ENCODE data around the gene PPFIA2.

Gene PPFIA2

GRCh38 chr12:81360916-81361315 lies 398.2 kb downstream of the PPFIA2 start:
- Histone ChIP-seq H3K27ac (replicated peaks; ENCODE audit: low read length) (no peak overlapping the region), H3K4me1 (ENCODE audit: control insufficient read depth in 2 of 2, insufficient read depth in 1 of 2, low read depth in 1 of 2, low read length in 2 of 2) (no peaks in the 10 kb centered on the region), H2BK12ac (ENCODE audit: low read length) (no peak overlapping the region), H3K14ac (ENCODE audit: low read length) (no peak overlapping the region), H3K79me1 (ENCODE audit: low read depth, low read length) (no peaks in the 10 kb centered on the region), H3K4me3 (ENCODE audit: low read length in 2 of 2) (no peak overlapping the region), H2BK120ac (ENCODE audit: low read depth, low read length) (no peak overlapping the region), H3K9ac (ENCODE audit: low read depth, low read length, poor library complexity) (no peak overlapping the region), H2BK15ac (ENCODE audit: low read length) (no peak overlapping the region), H4K91ac (ENCODE audit: low read depth, low read length, poor library complexity) (no peak overlapping the region), H2BK5ac (ENCODE audit: low read length) (no peak overlapping the region), H3K23ac (ENCODE audit: low read depth, low read length, poor library complexity) (no peak overlapping the region), H3K18ac (ENCODE audit: low read length) (no peak overlapping the region), H4K8ac (ENCODE audit: low read depth, low read length) (no peak overlapping the region), H3K27me3 (ENCODE audit: control insufficient read depth in 3 of 3, insufficient read depth in 3 of 3, low read depth in 1 of 3, low read length in 3 of 3) (no peaks in the 10 kb centered on the region), H3K4ac (ENCODE audit: low read length) (no peak overlapping the region), H3K36me3 (replicated peaks in 1 of 2; ENCODE audit: control insufficient read depth in 2 of 2, insufficient read depth in 2 of 2, low read length in 2 of 2) (no peaks in the 10 kb centered on the region), H3K9me3 (replicated peaks in 1 of 2; ENCODE audit: control insufficient read depth in 2 of 2, insufficient read depth in 1 of 2, low read depth in 1 of 2, low read length in 2 of 2) (no peaks in the 10 kb centered on the region), H2AFZ (ENCODE audit: low read length) (no peak overlapping the region), H2AK5ac (ENCODE audit: low read depth, low read length) (no peak overlapping the region), H3K4me2 (ENCODE audit: insufficient read depth, low read length, poor library complexity, severe bottlenecking) (no peak overlapping the region)
- no peak for DNase-seq (ENCODE audit: low spot score)

- Histone ChIP-seq H3K79me1 (ENCODE audit: low read depth, low read length) (no peaks in the 10 kb centered on the region), H4K8ac (ENCODE audit: low read depth, low read length) (no peak overlapping the region), H2BK12ac (ENCODE audit: low read length) (no peak overlapping the region), H3K14ac (ENCODE audit: low read length) (no peak overlapping the region), H3K36me3 (replicated peaks in 1 of 2; ENCODE audit: control insufficient read depth in 2 of 2, insufficient read depth in 2 of 2, low read length in 2 of 2) (no peaks in the 10 kb centered on the region), H3K4me2 (ENCODE audit: insufficient read depth, low read length, poor library complexity, severe bottlenecking) (no peak overlapping the region), H3K4me1 (ENCODE audit: control insufficient read depth in 2 of 2, insufficient read depth in 1 of 2, low read depth in 1 of 2, low read length in 2 of 2) (no peaks in the 10 kb centered on the region), H3K4ac (ENCODE audit: low read length) (no peak overlapping the region), H4K91ac (ENCODE audit: low read depth, low read length, poor library complexity) (no peak overlapping the region), H3K4me3 (ENCODE audit: low read length in 2 of 2) (no peak overlapping the region), H3K18ac (ENCODE audit: low read length) (no peak overlapping the region), H2BK15ac (ENCODE audit: low read length) (no peak overlapping the region), H3K9me3 (replicated peaks in 1 of 2; ENCODE audit: control insufficient read depth in 2 of 2, insufficient read depth in 1 of 2, low read depth in 1 of 2, low read length in 2 of 2) (no peaks in the 10 kb centered on the region), H3K9ac (ENCODE audit: low read depth, low read length, poor library complexity) (no peak overlapping the region), H3K27me3 (ENCODE audit: control insufficient read depth in 3 of 3, insufficient read depth in 3 of 3, low read depth in 1 of 3, low read length in 3 of 3) (no peaks in the 10 kb centered on the region), H2BK120ac (ENCODE audit: low read depth, low read length) (no peak overlapping the region), H2AK5ac (ENCODE audit: low read depth, low read length) (no peak overlapping the region), H3K27ac (replicated peaks; ENCODE audit: low read length) (no peak overlapping the region), H2AFZ (ENCODE audit: low read length) (no peak overlapping the region), H3K23ac (ENCODE audit: low read depth, low read length, poor library complexity) (no peak overlapping the region), H2BK5ac (ENCODE audit: low read length) (no peak overlapping the region)
- DNase-seq (ENCODE audit: low spot score) = no peak
Observed at GRCh38 chr12:81359736-81360135, 399.4 kb downstream of the PPFIA2 start.

- Histone ChIP-seq H3K9ac (ENCODE audit: low read depth, low read length, poor library complexity) (no peak overlapping the region), H2BK5ac (ENCODE audit: low read length) (no peak overlapping the region), H2BK12ac (ENCODE audit: low read length) (no peak overlapping the region), H3K18ac (ENCODE audit: low read length) (no peak overlapping the region), H3K4me1 (ENCODE audit: control insufficient read depth in 2 of 2, insufficient read depth in 1 of 2, low read depth in 1 of 2, low read length in 2 of 2) (no peaks in the 10 kb centered on the region), H3K9me3 (replicated peaks in 1 of 2; ENCODE audit: control insufficient read depth in 2 of 2, insufficient read depth in 1 of 2, low read depth in 1 of 2, low read length in 2 of 2) (no peaks in the 10 kb centered on the region), H4K91ac (ENCODE audit: low read depth, low read length, poor library complexity) (no peak overlapping the region), H2BK15ac (ENCODE audit: low read length) (no peak overlapping the region), H2AFZ (ENCODE audit: low read length) (no peak overlapping the region), H3K36me3 (replicated peaks in 1 of 2; ENCODE audit: control insufficient read depth in 2 of 2, insufficient read depth in 2 of 2, low read length in 2 of 2) (no peaks in the 10 kb centered on the region), H3K4me3 (ENCODE audit: low read length in 2 of 2) (no peak overlapping the region), H2BK120ac (ENCODE audit: low read depth, low read length) (no peak overlapping the region), H2AK5ac (ENCODE audit: low read depth, low read length) (no peak overlapping the region), H3K27ac (replicated peaks; ENCODE audit: low read length) (no peak overlapping the region), H3K23ac (ENCODE audit: low read depth, low read length, poor library complexity) (no peak overlapping the region), H3K79me1 (ENCODE audit: low read depth, low read length) (no peaks in the 10 kb centered on the region), H4K8ac (ENCODE audit: low read depth, low read length) (no peak overlapping the region), H3K27me3 (ENCODE audit: control insufficient read depth in 3 of 3, insufficient read depth in 3 of 3, low read depth in 1 of 3, low read length in 3 of 3) (no peaks in the 10 kb centered on the region), H3K14ac (ENCODE audit: low read length) (no peak overlapping the region), H3K4me2 (ENCODE audit: insufficient read depth, low read length, poor library complexity, severe bottlenecking) (no peak overlapping the region), H3K4ac (ENCODE audit: low read length) (no peak overlapping the region)
- DNase-seq (ENCODE audit: low spot score) = no peak
- no CpG with 5 or more reads among the region's 5 CpGs for WGBS, 2 donors (ENCODE audit: extremely low coverage in 2 of 2, insufficient read length in 2 of 2, insufficient replicate concordance in 1 of 2)
Observed at GRCh38 chr12:81354327-81354932, 404.7 kb downstream of the PPFIA2 start.

GRCh38 chr12:81350309-81350708 lies 408.8 kb downstream of the PPFIA2 start:
- no peak overlapping the region for H2AFZ ChIP-seq (ENCODE audit: low read length)
- H4K91ac ChIP-seq (ENCODE audit: low read depth, low read length, poor library complexity) = no peak overlapping the region
- H2BK12ac ChIP-seq (ENCODE audit: low read length) = no peak overlapping the region
- no peak overlapping the region for H2BK15ac ChIP-seq (ENCODE audit: low read length)
- no peak overlapping the region for H3K4me3 ChIP-seq (ENCODE audit: low read length in 2 of 2)
- H3K14ac ChIP-seq (ENCODE audit: low read length) = no peak overlapping the region
- DNase-seq (ENCODE audit: low spot score) = no peak
- no peak overlapping the region for H3K9ac ChIP-seq (ENCODE audit: low read depth, low read length, poor library complexity)
- no peak overlapping the region for H3K23ac ChIP-seq (ENCODE audit: low read depth, low read length, poor library complexity)
- no peaks in the 10 kb centered on the region for H3K79me1 ChIP-seq (ENCODE audit: low read depth, low read length)
- H2BK5ac ChIP-seq (ENCODE audit: low read length) = no peak overlapping the region
- H3K9me3 ChIP-seq (replicated peaks in 1 of 2; ENCODE audit: control insufficient read depth in 2 of 2, insufficient read depth in 1 of 2, low read depth in 1 of 2, low read length in 2 of 2) = no peaks in the 10 kb centered on the region
- H3K18ac ChIP-seq (ENCODE audit: low read length) = no peak overlapping the region
- H4K8ac ChIP-seq (ENCODE audit: low read depth, low read length) = no peak overlapping the region
- no peaks in the 10 kb centered on the region for H3K36me3 ChIP-seq (replicated peaks in 1 of 2; ENCODE audit: control insufficient read depth in 2 of 2, insufficient read depth in 2 of 2, low read length in 2 of 2)
- H3K27ac ChIP-seq (replicated peaks; ENCODE audit: low read length) = no peak overlapping the region
- H2AK5ac ChIP-seq (ENCODE audit: low read depth, low read length) = no peak overlapping the region
- no peak overlapping the region for H3K4ac ChIP-seq (ENCODE audit: low read length)
- H2BK120ac ChIP-seq (ENCODE audit: low read depth, low read length) = no peak overlapping the region
- no CpG with 5 or more reads among the region's 2 CpGs for WGBS, 2 donors (ENCODE audit: extremely low coverage in 2 of 2, insufficient read length in 2 of 2, insufficient replicate concordance in 1 of 2)
- no peaks in the 10 kb centered on the region for H3K4me1 ChIP-seq (ENCODE audit: control insufficient read depth in 2 of 2, insufficient read depth in 1 of 2, low read depth in 1 of 2, low read length in 2 of 2)
- no peaks in the 10 kb centered on the region for H3K27me3 ChIP-seq (ENCODE audit: control insufficient read depth in 3 of 3, insufficient read depth in 3 of 3, low read depth in 1 of 3, low read length in 3 of 3)
- H3K4me2 ChIP-seq (ENCODE audit: insufficient read depth, low read length, poor library complexity, severe bottlenecking) = no peak overlapping the region

Data from neuronal stem cell (in vitro differentiated cells).